ENCODE measurements around the gene PTPN14.

GRCh38 chr1:214588963-214589597 lies 37.7 kb upstream of the PTPN14 start:
- no peak for TF ChIP-seq CTCF (conservative IDR thresholded peaks at IDR 0.05; ENCODE audit: low read length)
- TF ChIP-seq EZH2phosphoT487 (IDR thresholded peaks at IDR 0.05; ENCODE audit: borderline replicate concordance) = no peak
